Chondrocyte (in vitro differentiated cells): ENCODE data around the gene U2AF2. TPM values are rescaled to one million over a fixed set of nuclear protein-coding genes. Genes with fewer than 3 reads are reported as not detected.
A peak's percentile ranks its signal among the peaks of the same experiment; 100 is the strongest.

Source experiments
- DNase-seq: peaks from one replicate; pipeline ENCODE4 v3.0.0; 2021; ENCODE audit warnings: mixed read lengths, low spot score
- H3K27ac Mint-ChIP-seq: one replicate; pipeline ENCODE4 v1.8.0; 2021; ENCODE audit warnings: mild to moderate bottlenecking, moderate library complexity, mixed read lengths; ENCODE audit not compliant: unreplicated experiment
- H3K27me3 Mint-ChIP-seq: 2 replicates; pipeline ENCODE4 v1.8.0; 2021; ENCODE audit warnings: low read depth, mixed read lengths
- H3K36me3 Mint-ChIP-seq: 2 replicates; pipeline ENCODE4 v1.8.0; 2021; ENCODE audit warnings: low read depth, mixed read lengths
- H3K4me1 Mint-ChIP-seq: 2 replicates; pipeline ENCODE4 v1.8.0; 2021; ENCODE audit warnings: low read depth, mild to moderate bottlenecking, mixed read lengths
- H3K4me3 Mint-ChIP-seq: one replicate; pipeline ENCODE4 v1.8.0; 2021; ENCODE audit warnings: mild to moderate bottlenecking, moderate library complexity, mixed read lengths; ENCODE audit not compliant: unreplicated experiment
- H3K9me3 Mint-ChIP-seq: 2 replicates; pipeline ENCODE4 v1.8.0; 2021; ENCODE audit warnings: low read depth, mixed read lengths
- total RNA-seq: library from RNA; stranded (reverse); gene quantifications from 3 replicates; pipeline ENCODE4 v1.2.1, GENCODE V29; 2021
- TF ChIP-seq, protein P1 (sequence below): fragments of 200-600 bp; sonication (generic); IDR thresholded peaks from 2 replicates; pipeline ENCODE4 v1.5.0; 2021; ENCODE audit warnings: antibody characterized with exemption, mild to moderate bottlenecking, moderate library complexity

U2AF2 gene
- total RNA-seq, 1 donor from 2014 or later, result 129 TPM

DNA sequence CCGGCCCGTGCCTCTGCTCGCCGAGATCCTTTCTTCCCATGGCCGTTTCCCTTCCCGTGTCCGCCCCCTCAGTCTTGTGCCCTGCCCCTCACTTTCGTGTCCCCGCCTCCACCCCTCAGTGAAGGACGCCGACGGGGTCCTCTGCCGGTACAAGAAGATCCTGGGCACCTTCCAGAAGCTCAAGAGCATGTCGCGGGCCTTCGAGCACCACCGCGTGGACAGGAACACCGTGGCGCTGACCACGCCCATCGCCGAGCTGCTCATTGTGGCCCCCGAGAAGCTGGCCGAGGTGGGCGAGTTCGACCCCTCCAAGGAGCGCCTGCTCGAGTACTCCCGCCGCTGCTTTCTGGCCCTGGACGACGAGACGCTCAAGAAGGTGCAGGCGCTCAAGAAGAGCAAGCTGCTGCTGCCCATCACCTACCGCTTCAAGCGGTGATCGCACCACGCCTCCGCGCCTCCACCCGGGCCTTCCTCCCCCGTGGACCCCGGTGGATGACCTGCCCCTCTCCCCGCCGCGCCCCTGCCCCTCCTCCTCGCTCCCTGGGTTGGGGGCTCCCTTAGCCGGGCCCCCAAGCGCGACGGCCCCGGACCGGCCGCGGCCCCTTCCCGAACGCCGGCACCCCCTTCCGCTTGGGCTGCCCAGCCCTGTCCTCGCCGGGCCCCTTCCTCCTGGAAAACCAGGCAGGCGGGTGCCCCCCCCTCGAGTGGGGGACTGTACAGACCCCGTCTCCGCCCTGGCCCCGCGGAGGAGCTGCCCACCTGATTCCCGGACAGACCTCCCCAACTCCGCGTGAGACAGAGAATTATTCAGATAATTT lies 2.3 kb upstream of the U2AF2 start:
- Mint-ChIP-seq H3K4me3 (no peak overlapping the region), H3K27me3 (no peaks in the 10 kb centered on the region), H3K9me3 (no peaks in the 10 kb centered on the region), H3K27ac (no peak overlapping the region), H3K36me3 (peaks cover 3% of the 10 kb centered on the region), H3K4me1 (peaks cover 47% of the 10 kb centered on the region)
- DNase-seq, result peak; percentile 94
- TF ChIP-seq, protein P1, sequence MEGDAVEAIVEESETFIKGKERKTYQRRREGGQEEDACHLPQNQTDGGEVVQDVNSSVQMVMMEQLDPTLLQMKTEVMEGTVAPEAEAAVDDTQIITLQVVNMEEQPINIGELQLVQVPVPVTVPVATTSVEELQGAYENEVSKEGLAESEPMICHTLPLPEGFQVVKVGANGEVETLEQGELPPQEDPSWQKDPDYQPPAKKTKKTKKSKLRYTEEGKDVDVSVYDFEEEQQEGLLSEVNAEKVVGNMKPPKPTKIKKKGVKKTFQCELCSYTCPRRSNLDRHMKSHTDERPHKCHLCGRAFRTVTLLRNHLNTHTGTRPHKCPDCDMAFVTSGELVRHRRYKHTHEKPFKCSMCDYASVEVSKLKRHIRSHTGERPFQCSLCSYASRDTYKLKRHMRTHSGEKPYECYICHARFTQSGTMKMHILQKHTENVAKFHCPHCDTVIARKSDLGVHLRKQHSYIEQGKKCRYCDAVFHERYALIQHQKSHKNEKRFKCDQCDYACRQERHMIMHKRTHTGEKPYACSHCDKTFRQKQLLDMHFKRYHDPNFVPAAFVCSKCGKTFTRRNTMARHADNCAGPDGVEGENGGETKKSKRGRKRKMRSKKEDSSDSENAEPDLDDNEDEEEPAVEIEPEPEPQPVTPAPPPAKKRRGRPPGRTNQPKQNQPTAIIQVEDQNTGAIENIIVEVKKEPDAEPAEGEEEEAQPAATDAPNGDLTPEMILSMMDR, result no peak

DNA sequence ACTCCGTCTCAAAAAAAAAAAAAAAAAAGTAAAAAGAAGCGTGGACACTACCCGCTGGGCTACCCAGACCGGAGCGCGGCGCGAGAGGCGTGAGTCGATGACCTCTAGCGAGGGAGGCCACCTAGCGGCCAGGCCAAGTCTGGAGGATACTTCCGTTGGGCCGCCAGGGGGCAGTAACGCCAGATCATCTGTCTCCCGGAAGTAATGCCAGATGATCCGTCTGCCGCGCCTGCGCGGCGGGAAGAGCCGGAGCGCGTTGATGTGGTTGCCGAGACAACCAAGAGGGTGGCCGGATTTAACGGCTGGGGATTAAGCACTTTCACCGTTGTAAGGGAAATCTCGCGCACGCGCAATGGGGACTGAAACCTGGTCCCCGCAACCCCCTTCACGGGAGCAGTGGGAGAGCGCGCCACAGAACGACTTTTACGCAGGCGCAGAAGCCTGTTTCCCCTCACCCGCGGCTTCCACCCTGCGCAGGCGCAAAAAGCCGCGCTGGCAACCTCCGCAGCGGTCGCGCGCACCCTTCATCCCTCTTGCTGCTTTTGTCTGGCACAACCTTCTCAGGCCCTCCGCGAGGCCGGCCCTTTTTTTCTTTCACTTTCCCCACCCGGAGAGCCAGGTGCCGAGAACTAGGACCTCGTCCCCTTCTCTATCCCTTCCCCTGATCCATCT lies 1.0 kb upstream of the U2AF2 start:
- Mint-ChIP-seq H3K4me1 (peaks cover 52% of the 10 kb centered on the region), H3K9me3 (no peaks in the 10 kb centered on the region), H3K27me3 (no peaks in the 10 kb centered on the region), H3K36me3 (peaks cover 3% of the 10 kb centered on the region), H3K4me3 (peak overlapping the region; percentile 99), H3K27ac (peak overlapping the region; percentile 100)
- DNase-seq, result peak; percentile 99
- TF ChIP-seq, protein P1, result peak; percentile 100

DNA sequence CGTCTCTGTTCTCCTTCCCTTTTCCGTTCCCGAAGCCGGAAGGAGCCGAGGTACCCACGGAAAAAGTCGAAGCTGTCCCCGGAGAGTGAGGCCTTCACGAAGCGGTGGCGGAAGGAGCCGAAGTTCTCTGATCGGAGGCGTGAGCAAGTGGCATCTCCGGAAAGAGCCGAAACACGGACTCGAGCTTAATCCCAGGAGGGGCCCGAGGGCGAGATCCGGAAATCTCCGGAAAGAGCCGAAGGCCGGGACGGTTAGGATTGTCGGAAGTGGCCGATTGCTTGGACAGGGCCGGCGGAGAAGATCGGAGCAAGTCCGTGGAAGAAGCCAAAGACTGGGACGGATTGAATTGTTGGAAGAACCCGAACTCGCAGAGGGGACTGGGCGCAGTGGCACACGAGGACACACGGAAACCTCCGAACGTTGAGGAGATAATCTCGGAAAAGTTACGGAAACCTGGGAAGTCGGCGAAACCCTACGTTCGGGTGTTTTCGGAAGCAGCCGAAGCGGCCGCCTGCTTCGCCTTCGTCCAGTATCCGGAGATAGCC lies 440 bp upstream of the U2AF2 start:
- DNase-seq, result peak; percentile 99
- no peaks in the 10 kb centered on the region for H3K9me3 Mint-ChIP-seq
- peaks cover 3% of the 10 kb centered on the region for H3K36me3 Mint-ChIP-seq
- H3K27me3 Mint-ChIP-seq, result no peaks in the 10 kb centered on the region
- peaks cover 48% of the 10 kb centered on the region for H3K4me1 Mint-ChIP-seq
- H3K4me3 Mint-ChIP-seq, result peak overlapping the region; percentile 99
- TF ChIP-seq, protein P1, result no peak
- peak overlapping the region; percentile 100 for H3K27ac Mint-ChIP-seq

DNA sequence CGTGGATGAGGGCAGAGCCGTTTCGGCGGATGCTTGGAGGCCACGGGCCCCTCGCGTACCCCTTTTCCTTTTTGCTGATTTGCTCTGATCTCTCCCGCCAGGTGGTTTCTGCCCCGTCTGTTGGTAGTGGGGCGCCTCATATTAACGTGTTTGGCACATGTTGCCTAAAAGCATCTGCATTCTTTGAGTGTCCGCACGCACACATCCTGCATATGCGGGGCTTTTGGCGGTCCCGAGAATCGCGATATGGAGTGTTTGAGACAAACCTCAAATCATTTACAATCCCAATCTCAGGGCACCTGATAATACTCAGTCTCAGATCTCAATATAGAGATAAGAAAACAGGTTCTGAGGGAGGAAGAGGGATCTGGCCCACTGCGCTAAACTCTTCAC lies 809 bp downstream of the U2AF2 start:
- Mint-ChIP-seq H3K9me3 (no peaks in the 10 kb centered on the region), H3K4me1 (peaks cover 41% of the 10 kb centered on the region), H3K4me3 (peak overlapping the region; percentile 99), H3K36me3 (peaks cover 3% of the 10 kb centered on the region), H3K27me3 (no peaks in the 10 kb centered on the region), H3K27ac (peak overlapping the region; percentile 95)
- DNase-seq, result no peak
- TF ChIP-seq, protein P1, result no peak

DNA sequence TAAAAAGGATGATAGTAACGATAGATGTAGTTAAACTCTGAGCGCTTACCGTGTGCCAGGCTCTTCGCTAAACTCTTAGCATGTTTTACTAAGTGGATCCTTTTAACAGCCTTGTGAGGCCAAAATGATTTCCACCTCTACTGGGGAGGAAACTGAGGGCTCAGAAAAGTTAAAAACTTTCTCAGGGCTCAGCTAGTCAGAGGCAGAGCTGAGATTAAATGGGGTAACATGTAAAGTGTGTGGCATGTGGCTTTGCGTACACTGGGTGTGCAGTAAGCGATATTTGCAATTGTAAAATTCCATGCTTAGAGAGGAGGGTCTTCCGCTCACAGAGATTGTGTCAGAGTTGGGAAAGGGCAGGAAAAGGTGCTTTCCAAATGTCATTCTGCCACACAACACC lies 1.7 kb downstream of the U2AF2 start:
- DNase-seq, result no peak
- TF ChIP-seq, protein P1, result no peak
- Mint-ChIP-seq H3K27me3 (no peaks in the 10 kb centered on the region), H3K9me3 (no peaks in the 10 kb centered on the region), H3K36me3 (no peaks in the 10 kb centered on the region), H3K27ac (peak overlapping the region; percentile 95), H3K4me3 (peak overlapping the region; percentile 99), H3K4me1 (peaks cover 41% of the 10 kb centered on the region)
